GM19193 (cell line): ENCODE measurements around the gene HNF1B.

Experiments used
- POLR2A ChIP-seq: IDR thresholded peaks from 4 replicates; pipeline ENCODE4 v1.6.1; 2011; ENCODE audit not compliant: insufficient read depth, insufficient read length; ENCODE audit errors: extremely low read depth

HNF1B gene

GRCh38 chr17:37743875-37744632, 805 bp downstream of the HNF1B start:
- no peak for TF ChIP-seq POLR2A

GRCh38 chr17:37743612-37743874, 1.3 kb downstream of the HNF1B start:
- no peak for TF ChIP-seq POLR2A

- TF ChIP-seq POLR2A = peak; percentile 35
Measured at GRCh38 chr17:37742762-37743611, 1.9 kb downstream of the HNF1B start.

- no peak for TF ChIP-seq POLR2A
Measured at GRCh38 chr17:37742116-37742761, 2.6 kb downstream of the HNF1B start.

GRCh38 chr17:37741341-37742115, 3.3 kb downstream of the HNF1B start:
- TF ChIP-seq POLR2A = no peak

- no peak for TF ChIP-seq POLR2A
Measured at GRCh38 chr17:37740915-37741314, 3.9 kb downstream of the HNF1B start.

GRCh38 chr17:37737971-37738370, 6.9 kb downstream of the HNF1B start:
- TF ChIP-seq POLR2A = no peak

GRCh38 chr17:37737081-37737480, 7.8 kb downstream of the HNF1B start:
- no peak for TF ChIP-seq POLR2A

- TF ChIP-seq POLR2A = no peak
Measured at GRCh38 chr17:37736428-37736827, 8.4 kb downstream of the HNF1B start.

GRCh38 chr17:37735165-37735564, 9.7 kb downstream of the HNF1B start:
- no peak for TF ChIP-seq POLR2A

- TF ChIP-seq POLR2A = no peak
Measured at GRCh38 chr17:37732316-37732715, 12.5 kb downstream of the HNF1B start.

- no peak for TF ChIP-seq POLR2A
Measured at GRCh38 chr17:37731056-37731455, 13.8 kb downstream of the HNF1B start.

- no peak for TF ChIP-seq POLR2A
Measured at GRCh38 chr17:37729905-37730304, 15.0 kb downstream of the HNF1B start.

- TF ChIP-seq POLR2A = no peak
Measured at GRCh38 chr17:37726891-37727675, 17.8 kb downstream of the HNF1B start.
